ENCODE data around the gene CGRRF1.

CGRRF1 gene, protein sequence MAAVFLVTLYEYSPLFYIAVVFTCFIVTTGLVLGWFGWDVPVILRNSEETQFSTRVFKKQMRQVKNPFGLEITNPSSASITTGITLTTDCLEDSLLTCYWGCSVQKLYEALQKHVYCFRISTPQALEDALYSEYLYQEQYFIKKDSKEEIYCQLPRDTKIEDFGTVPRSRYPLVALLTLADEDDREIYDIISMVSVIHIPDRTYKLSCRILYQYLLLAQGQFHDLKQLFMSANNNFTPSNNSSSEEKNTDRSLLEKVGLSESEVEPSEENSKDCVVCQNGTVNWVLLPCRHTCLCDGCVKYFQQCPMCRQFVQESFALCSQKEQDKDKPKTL

DNA sequence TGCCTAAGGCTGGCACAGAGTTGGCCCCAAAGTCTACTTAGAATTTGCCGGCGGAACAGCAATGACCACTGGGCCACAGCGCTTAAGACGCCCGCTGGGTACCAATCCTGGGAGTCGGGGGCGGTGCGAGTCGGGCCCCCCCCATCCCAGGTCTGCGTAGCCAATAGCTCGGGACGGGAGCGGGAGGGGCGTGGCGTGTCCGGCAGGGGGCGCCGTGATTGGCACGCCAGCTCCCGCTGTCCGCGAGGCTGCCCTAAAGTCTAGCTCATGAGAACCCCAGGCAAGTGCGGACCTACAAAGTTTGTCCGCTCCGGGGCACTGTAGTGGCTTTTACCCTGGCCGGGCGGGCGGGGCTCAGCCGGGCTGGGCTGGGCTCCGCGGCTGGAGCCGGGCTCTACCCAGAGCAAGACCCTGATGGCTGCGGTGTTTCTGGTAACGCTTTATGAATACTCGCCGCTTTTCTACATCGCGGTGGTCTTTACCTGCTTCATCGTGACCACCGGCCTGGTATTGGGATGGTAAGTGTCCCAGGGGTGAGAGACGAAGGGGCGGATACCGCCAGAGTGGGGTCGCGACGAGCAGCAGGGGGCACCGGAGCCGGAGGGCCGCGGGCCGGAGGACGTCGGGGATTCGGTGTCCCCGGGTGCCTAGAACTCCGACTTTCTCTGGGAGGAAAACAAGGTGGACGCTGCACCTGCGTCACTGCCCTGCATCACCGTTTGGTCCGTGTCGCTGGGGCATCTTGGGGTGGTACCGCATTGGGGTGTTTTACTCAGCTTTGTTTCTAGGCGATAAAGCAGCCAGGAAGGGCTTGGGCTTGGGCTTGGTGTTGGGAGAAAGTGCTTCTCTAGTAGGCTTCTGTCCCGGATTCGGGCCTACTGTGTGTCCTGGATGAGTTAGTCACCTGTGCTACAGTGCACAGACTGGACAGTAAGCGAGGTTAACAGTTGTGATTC is at the start of gene CGRRF1:
Gene CGRRF1 (plus strand): TSS at position 361 of the 956 bp plus-strand sequence. CDS start 54 bp downstream, at position 415.
- peak; percentile 96 for DNase-seq

DNA sequence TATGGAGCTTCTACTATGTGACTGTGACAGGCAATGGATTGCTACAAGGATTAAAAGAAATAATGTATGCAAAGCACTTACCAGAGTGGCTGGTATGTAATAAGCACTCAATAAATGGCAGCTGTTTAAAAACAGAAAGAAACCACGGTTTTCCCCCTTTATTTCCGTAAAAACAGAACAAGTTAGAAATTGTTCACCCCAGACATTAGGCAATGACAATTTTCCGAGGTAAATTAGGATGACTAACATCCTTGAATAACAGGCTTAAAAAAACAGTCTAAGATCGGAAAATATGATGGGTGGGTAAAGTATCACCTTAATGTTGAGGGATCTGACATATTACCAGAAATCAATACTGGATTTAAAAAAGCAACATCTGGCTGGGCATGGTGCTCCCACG is 47.7 kb upstream of the CGRRF1 start:
- DNase-seq = no peak

DNA sequence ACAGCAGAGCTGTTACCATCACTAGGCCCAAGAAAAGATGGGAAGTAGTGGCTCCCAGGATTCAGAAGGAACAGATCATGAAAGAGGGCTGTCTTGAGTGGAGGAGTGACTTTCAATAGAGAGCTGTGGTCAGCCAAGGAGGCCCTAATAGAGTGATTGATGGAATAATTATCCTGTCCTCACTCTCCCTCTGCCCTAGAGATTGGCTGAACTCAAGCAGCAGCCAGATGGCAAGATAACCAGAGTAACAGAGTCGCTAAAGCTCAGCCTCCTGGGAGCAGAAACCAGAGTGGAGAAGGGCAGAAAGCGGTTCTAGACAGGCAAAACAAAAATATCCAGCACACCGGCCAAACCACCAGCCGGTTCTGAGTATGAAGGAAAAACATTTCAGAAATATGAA is 44.1 kb upstream of the CGRRF1 start:
- DNase-seq = no peak

DNA sequence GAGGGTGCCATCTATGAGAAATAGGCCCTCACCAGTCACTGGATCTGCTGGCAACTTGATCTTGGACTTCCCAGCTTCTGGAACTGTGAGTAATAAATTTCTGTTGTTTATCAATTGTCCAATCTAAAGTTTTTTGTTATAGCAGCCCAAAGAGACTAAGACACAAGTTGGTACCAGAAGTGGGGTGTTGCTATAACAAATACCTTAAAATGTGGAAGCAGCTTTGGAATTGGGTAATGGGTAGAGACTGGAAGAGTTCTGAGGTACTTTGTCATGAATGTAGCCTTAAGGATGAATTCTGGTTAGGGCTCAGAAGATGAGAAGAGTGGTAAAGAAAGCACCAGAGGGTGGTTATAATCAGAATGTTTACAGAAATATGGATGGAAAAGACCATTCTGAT is 42.4 kb upstream of the CGRRF1 start:
- no peak for DNase-seq

DNA sequence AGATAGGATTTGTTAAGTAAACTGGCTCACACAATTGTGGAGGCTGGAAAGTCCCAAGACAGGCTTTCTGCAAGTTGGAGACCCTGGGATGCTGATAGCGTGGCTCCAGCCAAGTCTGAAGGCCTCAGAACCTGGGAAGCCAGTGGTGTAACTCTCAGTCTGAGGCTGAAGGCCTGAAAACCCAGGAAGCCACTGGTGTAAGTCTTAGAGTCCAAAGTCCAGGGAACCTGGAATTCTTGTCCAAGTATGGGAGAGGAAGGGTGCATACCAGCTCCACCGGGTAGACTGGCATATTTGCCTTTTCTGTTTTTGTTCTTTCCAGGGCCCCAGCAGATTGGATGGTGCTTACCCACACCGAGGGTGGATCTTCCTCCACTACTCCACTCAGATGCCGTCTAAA is 39.0 kb upstream of the CGRRF1 start:
- no peak for DNase-seq

DNA sequence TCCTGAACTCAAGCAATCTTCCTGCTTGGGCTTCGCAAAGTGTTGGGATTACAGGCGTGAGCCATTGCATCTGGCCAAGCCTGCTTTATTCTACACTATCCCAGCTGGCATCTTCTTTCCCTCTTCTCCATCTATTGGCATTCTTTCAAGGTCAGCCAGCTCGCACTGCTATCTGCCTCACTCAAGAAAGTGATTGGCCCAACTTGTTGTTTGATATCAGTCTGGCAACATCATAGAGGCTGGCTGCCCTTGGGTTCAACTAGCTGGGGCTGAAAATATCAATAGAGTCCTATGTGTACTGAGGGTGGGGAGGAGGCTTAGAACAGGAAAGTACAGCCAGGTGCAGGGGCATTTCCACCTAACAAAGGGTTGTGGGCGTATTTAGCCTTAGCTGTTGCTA is 38.1 kb upstream of the CGRRF1 start:
- no peak for DNase-seq

DNA sequence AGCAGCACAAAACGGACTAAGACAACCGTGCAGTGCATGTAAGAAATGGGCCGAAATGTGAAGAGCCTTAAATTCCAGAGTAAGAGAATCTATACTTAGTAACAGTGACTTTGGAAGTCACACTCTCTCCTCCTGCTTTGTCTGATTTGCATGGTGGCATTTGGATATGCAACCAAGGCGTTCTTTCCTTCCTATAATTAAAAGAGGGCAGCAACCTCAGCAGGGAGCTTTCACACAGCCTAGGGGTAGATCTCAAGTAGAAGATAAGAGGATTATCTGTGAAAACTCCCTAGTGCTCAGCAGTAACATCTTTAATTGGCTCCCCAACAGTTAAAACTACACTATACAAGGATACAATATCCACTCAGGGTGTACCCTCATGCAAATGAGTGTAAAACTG is 37.4 kb upstream of the CGRRF1 start:
- no peak for DNase-seq

DNA sequence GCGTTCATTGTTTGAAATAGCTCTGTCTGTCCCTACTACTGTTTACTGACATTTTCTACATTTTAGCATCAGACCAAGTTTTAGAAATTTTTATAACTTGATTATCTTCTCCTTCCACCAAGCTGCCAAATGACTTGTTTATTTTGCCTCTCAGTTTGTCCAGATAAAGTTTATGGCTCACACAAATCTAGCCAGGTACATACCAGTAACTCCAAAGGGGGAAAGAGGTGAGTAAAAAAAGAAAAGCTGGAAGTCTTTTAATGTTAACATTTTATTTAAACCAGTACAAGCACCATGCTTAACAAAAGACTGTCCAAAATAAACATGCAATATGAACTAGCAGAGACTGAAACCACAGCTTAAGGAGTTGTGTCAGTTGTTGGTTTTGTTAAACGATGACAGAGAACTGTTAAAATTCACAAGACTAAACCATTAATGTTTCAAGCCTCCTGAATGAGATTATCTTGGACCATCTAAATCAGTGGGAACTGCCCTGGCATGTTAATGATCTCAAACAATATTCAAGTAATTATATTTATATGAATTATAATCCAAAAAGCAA is 35.4 kb upstream of the CGRRF1 start:
- DNase-seq = no peak

DNA sequence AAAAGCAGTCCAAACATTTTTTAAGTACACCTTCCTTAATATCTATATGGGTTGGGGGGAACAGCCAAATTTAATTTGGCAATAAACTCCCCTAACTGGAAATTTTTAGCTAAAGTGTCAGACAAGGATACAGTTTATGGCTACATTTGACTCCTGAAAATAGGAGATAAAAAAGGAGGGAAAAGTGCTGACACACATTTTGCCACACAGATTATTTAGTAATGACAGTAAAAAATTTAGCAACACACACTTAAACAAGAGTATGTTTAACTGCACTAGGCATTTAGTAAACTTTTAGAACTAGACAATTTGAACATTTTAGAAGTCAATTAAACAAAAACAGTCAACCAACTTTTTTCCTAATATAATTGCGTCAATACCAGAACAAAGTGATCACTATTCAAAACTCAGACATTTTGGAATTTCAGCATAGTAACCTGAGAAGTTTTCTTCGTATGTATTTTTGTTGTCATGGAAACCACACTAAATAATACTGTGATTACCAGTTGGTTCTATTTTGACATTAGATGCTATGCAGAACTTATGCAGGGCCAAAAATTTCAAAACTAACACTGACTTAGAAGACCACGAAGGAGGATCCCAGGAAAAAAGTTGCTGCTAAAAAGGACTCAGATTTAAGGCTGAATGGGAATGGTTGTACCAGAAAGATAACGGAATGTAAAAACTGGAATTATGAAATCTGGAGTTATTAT is 34.4 kb upstream of the CGRRF1 start:
- no peak for DNase-seq

DNA sequence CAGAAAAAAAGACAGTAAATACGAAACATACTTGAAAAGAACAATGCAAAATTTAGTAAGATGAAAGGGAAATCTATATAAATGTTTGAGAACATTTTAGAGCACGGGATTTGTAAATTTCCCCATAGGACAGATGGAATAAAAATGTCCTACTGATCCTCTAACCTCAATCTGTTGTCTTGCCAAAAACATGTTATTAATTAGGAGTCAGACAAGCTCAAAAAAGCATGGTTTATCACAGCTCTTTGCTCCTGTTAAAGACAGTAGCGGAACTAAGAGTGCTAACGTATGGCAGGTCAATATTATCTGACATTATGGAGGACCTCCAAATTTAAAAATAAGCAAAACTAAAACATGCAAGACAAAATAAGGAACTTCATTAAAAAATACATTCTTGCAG is 33.8 kb upstream of the CGRRF1 start:
- no peak for DNase-seq

DNA sequence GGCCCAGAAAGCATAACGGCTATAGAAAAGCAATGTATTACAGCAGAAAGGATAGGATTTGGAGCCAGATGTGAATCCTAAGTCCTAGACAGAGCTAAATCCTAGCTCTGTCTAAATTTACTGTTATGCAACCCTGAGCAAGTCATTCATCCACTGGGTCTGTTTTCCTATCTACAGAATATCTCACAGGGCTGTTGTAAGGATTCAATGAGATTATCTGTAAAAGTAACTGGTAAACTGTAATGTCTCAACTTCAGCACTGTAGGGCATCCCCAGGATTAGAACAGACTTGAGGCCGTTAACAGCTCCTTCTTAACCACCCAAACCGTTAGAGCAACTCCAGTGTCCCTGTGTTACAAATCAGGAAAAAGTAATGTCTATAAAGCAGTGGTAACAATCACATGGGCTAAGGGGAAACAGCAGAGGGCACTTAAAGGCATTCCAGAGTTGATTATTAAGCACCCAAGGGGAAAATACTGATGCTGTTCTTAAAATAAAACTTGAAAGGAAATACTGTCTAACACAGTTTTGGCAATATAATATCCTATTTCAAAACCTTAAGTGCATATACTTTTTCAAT is 31.0 kb upstream of the CGRRF1 start:
- DNase-seq = no peak

DNA sequence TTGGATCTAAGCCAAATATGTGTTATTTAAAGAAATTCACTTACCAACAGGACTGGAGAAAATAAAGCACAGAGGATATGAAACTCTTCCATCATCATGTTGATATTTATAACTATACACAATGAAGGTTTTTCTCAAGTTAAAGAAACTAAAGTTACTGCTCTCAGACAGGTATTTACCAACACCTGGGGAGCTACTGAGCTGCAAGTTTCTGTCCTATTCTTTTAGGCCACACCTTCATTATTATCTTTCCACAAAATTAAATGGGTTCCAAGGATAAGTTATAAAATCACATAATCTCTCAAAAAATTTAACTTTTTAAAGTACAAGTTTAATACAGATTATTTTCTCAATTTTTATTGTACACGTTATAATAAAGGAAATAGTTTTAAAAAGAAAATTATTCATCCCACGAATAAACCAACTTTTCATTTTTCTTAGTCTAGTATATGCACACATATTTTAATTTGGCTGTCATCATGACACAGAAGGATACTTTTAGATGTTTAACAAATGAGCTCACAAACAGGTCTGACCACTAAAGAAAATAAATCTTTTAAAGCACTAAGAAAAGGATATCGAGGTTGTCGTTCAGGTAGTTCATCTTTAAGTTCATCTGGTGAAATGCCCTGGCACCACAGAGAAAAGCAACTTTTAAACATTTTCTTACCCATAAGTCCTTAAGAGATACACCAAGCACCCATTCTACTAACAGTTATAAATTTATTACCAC is 28.7 kb upstream of the CGRRF1 start:
- DNase-seq = no peak

DNA sequence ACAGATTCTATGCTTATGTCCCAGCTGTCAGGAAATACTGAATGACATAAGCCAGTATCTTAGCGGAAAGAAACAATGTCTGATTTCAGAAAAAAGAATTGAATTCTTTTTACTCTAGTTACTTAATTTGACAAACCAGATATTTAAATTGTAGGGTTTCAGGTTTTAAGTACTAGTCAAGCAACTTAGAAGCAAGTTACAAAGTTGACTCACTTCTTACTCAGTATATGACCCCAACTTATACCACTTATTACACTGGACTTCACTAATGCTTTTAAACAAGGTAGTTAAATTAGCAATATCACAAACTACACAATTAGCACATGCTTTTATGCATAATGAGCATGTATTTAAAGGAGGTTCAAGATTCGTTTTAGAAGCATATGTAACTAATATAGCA is 28.0 kb upstream of the CGRRF1 start:
- DNase-seq = no peak

DNA sequence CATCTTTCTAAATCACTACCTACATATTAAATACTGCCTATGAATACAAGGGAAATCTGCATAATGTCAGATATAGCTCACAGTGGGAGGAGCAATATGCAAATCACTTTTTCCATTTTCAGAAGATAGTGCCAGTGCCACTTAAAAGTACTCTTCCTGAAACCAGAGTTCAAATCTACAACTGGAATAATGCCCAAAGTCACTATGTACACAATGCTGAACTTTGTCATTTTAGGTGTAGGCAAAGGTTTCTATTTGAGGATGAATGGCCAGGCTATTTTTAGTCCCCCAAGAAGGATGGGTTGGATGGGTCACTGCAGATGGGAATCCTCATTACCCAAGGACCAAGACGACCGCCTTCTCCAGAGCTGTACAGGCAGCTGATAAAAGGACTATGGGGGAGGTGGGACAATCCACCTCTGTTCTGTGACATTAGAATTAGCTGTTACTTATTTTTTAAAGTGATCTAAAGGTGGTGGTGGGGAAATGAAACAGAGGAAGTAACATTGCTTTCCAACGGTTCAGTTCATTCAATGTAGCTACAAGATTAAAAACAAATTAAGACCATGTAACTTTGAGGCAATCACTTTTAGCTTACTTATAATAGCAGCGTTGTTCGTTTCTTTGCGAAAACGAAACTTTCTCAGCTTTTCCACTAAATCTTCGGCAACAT is 26.5 kb upstream of the CGRRF1 start:
- no peak for DNase-seq

DNA sequence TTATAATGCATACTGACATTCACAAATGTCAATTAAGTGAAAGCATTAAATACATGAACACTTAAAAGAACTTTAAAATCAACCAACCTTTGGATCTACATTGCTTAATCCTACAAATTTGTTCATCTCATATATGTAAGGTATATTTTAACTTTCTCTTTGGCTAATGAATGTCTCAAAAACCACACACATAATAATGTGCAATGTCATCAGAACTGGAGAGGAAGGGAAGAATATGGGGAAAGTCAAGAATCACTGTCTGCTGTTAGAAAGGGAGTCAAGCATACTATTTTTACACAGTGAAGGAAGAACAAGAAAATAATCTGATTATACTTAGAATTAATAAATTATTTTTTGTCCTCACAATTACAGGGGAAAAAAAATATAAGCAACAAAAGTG is 25.9 kb upstream of the CGRRF1 start:
- DNase-seq = no peak

DNA sequence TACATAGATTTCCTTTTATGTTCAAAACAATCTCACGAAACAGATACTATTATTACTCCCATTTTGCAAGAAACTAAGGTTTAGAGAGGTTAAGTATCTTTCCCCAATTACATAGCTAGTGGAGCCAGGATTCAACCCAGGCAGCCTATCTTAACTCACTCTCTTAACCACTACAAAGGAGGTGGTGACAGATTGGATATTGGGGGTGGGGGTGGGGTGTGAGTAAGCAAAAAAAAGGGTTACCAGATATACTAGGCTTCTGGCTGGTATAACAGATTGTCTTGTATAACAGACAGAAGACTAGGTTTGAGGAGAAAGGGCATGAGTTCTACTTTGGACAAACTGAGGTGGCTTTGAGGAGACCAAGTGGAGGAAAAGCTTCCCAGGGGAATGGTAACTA is 23.0 kb upstream of the CGRRF1 start:
- DNase-seq = peak; percentile 13

DNA sequence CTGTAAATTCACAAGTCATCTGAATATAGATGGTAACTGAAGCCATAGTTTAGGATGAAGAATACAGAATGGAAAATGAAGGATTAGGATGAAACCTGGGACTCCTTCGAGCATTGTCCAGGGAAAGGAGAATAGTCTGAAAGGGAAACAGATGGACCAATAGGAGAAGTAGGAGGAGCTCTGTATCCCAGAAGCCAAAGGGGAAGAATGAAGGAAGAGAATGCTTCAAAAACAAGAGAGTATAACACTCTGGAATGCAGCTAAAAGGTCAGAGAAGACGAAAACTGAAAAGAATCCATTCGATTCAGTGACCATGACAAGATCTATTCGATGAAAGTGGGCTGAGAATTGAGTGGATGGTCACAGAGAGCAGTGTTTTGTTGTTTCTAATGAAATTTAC is 21.9 kb upstream of the CGRRF1 start:
- no peak for DNase-seq

DNA sequence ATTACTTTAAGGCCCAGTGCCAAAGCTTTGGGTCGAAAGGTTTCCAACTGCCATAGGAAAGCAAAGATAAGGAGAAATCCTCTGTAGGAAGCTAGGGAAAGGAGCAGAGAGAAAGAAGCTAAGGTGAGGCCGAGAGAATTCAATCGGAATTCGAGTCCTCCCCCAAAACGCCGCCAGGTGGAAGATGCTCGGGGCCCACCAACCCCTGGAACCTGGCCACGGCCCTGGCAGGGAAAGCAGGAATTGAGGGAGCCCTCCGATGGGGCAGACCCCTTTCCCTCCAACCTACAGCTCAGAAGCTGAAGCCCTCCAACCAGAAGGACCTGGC is 21.4 kb upstream of the CGRRF1 start:
- DNase-seq = no peak

DNA sequence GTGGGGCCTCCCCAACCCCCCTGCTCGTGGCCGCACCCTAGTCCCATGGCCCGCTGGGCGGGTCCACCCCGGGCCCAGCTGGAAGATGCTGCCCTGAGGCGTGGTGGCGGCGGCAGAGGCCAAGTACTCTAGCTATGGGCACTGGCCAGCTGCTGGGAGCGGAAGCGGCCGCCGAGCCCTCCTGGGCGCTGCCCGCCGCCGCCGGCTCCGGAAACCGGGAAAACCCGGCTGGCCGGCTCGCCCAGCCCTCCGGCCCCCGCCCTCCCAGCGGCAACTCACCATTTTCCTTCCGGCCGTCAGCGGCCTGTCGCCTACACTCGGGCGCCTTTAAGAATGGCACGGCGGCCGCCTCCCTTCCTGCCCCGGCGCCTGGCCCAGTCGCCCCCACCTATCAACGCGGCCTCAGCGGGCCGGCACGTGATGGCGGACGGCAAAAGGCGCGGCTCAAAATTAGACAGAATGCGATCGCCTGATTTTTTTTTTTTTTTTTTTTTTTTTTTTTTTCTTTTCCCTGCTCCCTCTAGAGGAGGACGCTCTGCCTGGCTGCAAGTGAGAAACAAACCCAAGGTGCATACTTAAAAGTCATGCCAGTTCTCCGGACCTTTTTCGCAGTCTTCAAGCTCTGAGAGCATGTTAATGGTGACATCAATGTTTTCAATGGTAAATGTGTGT is 20.9 kb upstream of the CGRRF1 start, which contains the start of gene GMFB:
Gene GMFB (minus strand): TSS at position 335 of the 672 bp plus-strand sequence. CDS start 53 bp downstream, at position 282.
- DNase-seq = peak; percentile 94

DNA sequence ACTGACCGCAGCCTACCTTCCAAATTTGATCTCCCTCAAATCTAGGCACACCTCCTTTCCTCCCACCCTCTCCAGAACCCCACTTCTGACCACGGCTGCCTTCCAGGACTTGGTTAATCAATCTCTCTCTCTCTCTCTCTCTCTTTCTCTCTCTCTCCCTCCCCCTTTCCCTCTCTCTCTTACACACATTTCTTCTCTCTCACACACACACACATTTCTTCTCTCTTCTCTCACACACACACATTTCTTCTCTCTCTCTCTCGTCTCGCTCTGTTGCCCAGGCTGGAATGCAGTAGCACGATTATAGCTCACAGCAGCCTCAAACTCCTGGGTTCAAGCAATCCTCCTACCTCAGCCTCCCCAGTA is 20.4 kb upstream of the CGRRF1 start:
- no peak for DNase-seq
